Measurements from ENCODE around the gene RASA3.
"Not testable (repeated sequence)": the region's sequence is repeated elsewhere in the genome, so short reads cannot be mapped to it uniquely, and the experiment has no call there.

The RASA3 gene

GRCh38 chr13:114080739-114081561, 51.5 kb downstream of the RASA3 start:
- no peak for DNase-seq (ENCODE audit: low read depth)

GRCh38 chr13:114079601-114080536, 52.6 kb downstream of the RASA3 start:
- no peak for DNase-seq (ENCODE audit: low read depth)

GRCh38 chr13:114078461-114079451, 53.7 kb downstream of the RASA3 start:
- DNase-seq (ENCODE audit: low read depth) = no peak

- no peak for DNase-seq (ENCODE audit: low read depth)
Measured at GRCh38 chr13:114077933-114078325, 54.5 kb downstream of the RASA3 start.

GRCh38 chr13:114077099-114077932, 55.1 kb downstream of the RASA3 start:
- DNase-seq (ENCODE audit: low read depth) = no peak

- no peak for DNase-seq (ENCODE audit: low read depth)
Measured at GRCh38 chr13:114076329-114077090, 55.9 kb downstream of the RASA3 start.

GRCh38 chr13:114075811-114076210, 56.6 kb downstream of the RASA3 start:
- DNase-seq (ENCODE audit: low read depth) = not testable (repeated sequence)

GRCh38 chr13:114074671-114075315, 57.6 kb downstream of the RASA3 start:
- no peak for DNase-seq (ENCODE audit: low read depth)

GRCh38 chr13:114073881-114074612, 58.4 kb downstream of the RASA3 start:
- no peak for DNase-seq (ENCODE audit: low read depth)

GRCh38 chr13:114072421-114072820, 60.0 kb downstream of the RASA3 start:
- DNase-seq (ENCODE audit: low read depth) = no peak

GRCh38 chr13:114071991-114072390, 60.4 kb downstream of the RASA3 start:
- DNase-seq (ENCODE audit: low read depth) = no peak

- no peak for DNase-seq (ENCODE audit: low read depth)
Measured at GRCh38 chr13:114071410-114071809, 61.0 kb downstream of the RASA3 start.

GRCh38 chr13:114070098-114070799, 62.2 kb downstream of the RASA3 start:
- DNase-seq (ENCODE audit: low read depth) = no peak

GRCh38 chr13:114069376-114070097, 62.9 kb downstream of the RASA3 start:
- DNase-seq (ENCODE audit: low read depth) = no peak

- no peak for DNase-seq (ENCODE audit: low read depth)
Measured at GRCh38 chr13:114068656-114069318, 63.6 kb downstream of the RASA3 start.

- DNase-seq (ENCODE audit: low read depth) = no peak
Measured at GRCh38 chr13:114067886-114068651, 64.4 kb downstream of the RASA3 start.
